Central memory CD8-positive, alpha-beta T cell (primary cell): ENCODE data around the gene FHL2.
A peak's percentile ranks its signal among the peaks of the same experiment; 100 is the strongest.

ENCODE experiments used
- ATAC-seq: fragments of 150-1000 bp; cut with Tn5 transposase; replicated peaks from 2 replicates; pipeline ENCODE4 v1.10.0; 2022; ENCODE audit warnings: mild to moderate bottlenecking, moderate FRiP score, moderate number of reproducible peaks; ENCODE audit not compliant: poor library complexity, severe bottlenecking; ENCODE audit errors: extremely low read depth
- DNase-seq, 2 donors: peaks; one replicate each; pipeline ENCODE4 v3.0.0; 2021; ENCODE audit warnings: low spot score in 2 of 2
- H3K27ac Mint-ChIP-seq: one replicate; pipeline ENCODE4 v1.8.0; 2022; ENCODE audit warnings: low read depth, mild to moderate bottlenecking, moderate library complexity, mixed read lengths
- H3K27me3 Mint-ChIP-seq: one replicate; pipeline ENCODE4 v1.8.0; 2022; ENCODE audit warnings: mixed read lengths
- H3K36me3 Mint-ChIP-seq: one replicate; pipeline ENCODE4 v1.8.0; 2022; ENCODE audit warnings: mild to moderate bottlenecking, moderate library complexity, mixed read lengths; ENCODE audit not compliant: insufficient read depth
- H3K4me1 Mint-ChIP-seq: one replicate; pipeline ENCODE4 v1.8.0; 2022; ENCODE audit warnings: mixed read lengths
- H3K4me3 Mint-ChIP-seq: one replicate; pipeline ENCODE4 v1.8.0; 2022; ENCODE audit warnings: mild to moderate bottlenecking, moderate library complexity, mixed read lengths
- H3K9me3 Mint-ChIP-seq: one replicate; pipeline ENCODE4 v1.8.0; 2022; ENCODE audit warnings: mixed read lengths

The FHL2 gene

DNA sequence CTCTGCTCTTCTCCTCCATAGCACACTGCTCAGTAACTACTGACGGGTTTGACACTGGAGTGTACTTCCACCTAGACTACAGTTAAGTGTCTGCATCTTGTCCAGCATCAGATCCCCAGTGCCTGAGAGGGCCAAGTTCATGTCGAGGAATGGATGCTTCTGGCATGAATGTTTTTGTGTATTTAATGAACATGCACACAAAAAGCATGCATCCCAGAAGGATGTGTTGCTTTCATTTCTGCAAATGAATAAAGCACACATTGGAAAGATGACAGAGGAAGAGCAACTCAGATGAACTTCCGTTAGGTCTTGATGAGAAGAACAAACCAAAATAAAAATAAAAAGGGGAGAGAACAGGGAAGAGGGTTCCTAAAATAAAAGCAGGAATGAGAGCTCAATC lies 33.6 kb downstream of the FHL2 start:
- Mint-ChIP-seq H3K4me1 (peaks cover 20% of the 10 kb centered on the region), H3K4me3 (no peak overlapping the region), H3K27me3 (no peaks in the 10 kb centered on the region), H3K36me3 (peaks cover 5% of the 10 kb centered on the region), H3K9me3 (no peaks in the 10 kb centered on the region), H3K27ac (no peak overlapping the region)
- no peak for DNase-seq
- ATAC-seq: no peak

DNA sequence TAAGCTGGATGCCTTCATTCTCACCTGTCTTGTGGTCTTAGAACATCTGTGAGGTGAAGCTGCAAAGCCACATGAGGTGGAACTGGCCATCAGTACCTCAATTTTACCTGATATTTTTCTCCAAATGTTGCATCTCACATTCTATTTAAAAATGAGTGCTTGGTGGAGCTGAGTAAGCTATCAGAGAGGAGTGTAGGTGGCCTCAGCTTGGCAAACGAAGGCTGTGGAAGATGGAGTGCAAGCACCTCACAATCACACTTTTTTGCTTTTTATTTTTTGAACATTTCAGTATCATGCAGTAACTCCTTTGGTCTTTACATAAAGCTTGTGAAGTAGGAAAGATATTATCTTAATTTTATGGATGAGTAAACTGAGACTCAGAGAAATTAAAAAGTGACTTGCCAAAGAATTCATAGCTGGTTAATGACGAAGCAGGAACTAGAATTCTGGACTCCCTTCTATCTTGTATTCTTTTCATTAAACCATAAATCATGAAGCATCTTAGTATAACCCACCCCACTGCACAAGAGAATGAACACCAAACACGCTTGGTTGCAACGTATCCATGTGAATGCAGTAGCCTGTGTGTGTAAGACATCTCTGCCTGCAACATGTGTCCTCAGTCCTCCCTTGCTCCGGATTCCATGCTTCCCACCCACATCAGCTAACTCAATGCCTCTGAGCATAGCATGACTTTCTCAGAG lies 34.3 kb downstream of the FHL2 start:
- ATAC-seq: no peak
- peaks cover 6% of the 10 kb centered on the region for H3K36me3 Mint-ChIP-seq
- no peak overlapping the region for H3K27ac Mint-ChIP-seq
- DNase-seq: no peak
- no peaks in the 10 kb centered on the region for H3K27me3 Mint-ChIP-seq
- H3K9me3 Mint-ChIP-seq: no peaks in the 10 kb centered on the region
- H3K4me1 Mint-ChIP-seq: peaks cover 14% of the 10 kb centered on the region
- H3K4me3 Mint-ChIP-seq: no peak overlapping the region

DNA sequence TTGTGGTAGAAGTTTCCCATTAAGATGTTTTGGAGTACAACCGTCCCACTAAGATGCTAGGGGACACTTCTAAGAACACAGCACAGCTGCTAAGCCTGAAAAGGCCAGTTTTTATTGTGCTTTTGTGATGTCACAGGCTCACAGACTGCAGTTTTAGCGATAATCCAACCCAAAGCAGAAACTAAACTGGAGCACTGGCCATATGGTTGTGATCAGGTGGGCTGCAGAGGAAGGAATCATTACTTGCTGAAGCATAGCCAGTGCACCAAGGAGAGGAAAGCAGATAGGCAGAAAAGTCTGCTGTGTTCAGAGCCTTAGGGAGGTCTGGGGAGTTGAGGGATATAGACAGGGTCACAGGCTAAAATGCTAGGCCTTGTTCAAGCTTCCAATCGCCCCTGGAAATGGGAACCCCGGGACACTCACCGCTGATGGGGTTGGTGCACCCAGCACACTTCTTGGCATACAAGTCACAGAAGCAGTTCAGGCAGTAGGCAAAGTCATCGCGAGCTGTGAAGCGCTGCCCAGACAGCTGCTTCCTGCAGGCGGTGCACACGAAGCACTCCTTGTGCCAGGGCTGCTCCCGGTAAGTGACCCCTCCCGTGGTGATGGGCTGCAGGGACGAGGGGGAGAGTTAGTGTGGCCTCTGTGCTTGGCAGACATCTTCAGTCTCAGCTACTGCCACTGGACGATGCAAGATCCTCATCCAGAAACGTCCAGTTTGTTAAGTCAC lies 35.8 kb downstream of the FHL2 start:
- H3K27ac Mint-ChIP-seq: no peak overlapping the region
- H3K36me3 Mint-ChIP-seq: peaks cover 9% of the 10 kb centered on the region
- no peak for ATAC-seq
- no peaks in the 10 kb centered on the region for H3K9me3 Mint-ChIP-seq
- peaks cover 12% of the 10 kb centered on the region for H3K4me1 Mint-ChIP-seq
- DNase-seq: no peak
- no peaks in the 10 kb centered on the region for H3K27me3 Mint-ChIP-seq
- H3K4me3 Mint-ChIP-seq: no peak overlapping the region

DNA sequence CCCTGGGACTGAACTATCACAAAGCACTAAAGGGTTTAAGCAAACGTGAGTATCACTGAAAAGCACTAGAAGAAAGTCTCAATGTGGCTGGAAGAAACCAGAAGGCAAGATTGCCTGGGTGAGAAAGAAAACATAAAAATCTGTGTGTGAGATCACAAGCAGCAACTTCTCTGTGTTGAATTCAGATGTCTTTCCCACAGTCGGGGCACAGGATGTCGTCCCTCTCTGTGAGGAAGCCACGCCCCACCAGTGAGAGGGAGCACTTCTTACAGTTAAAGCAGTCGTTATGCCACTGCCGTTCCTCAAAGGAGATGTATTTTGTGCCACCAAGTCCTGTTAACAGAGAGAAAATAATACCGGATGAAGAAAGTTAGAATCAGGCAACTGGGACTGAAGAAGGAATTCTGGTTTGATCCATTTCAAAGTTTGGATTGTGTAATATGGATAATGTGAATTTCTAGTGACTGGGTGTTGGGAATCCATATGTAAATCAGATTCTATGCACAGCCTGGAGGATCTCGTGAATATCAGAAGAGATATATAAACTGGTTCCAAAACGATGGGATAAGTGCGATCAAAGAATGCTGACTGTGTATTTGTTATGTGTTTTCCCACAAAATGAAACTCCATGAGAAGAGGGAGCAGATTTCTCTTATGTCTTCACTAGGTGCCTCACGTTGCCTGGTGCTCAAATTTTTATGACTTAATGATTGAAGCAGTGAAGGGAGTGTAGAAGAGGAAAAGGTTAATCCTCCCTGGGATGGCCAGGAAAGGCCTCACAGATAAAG lies 37.6 kb downstream of the FHL2 start:
- H3K27me3 Mint-ChIP-seq: no peaks in the 10 kb centered on the region
- ATAC-seq: no peak
- H3K27ac Mint-ChIP-seq: peak overlapping the region; percentile 44
- peaks cover 12% of the 10 kb centered on the region for H3K4me1 Mint-ChIP-seq
- no peak overlapping the region for H3K4me3 Mint-ChIP-seq
- DNase-seq: no peak
- H3K36me3 Mint-ChIP-seq: peaks cover 21% of the 10 kb centered on the region
- peaks cover 6% of the 10 kb centered on the region for H3K9me3 Mint-ChIP-seq

DNA sequence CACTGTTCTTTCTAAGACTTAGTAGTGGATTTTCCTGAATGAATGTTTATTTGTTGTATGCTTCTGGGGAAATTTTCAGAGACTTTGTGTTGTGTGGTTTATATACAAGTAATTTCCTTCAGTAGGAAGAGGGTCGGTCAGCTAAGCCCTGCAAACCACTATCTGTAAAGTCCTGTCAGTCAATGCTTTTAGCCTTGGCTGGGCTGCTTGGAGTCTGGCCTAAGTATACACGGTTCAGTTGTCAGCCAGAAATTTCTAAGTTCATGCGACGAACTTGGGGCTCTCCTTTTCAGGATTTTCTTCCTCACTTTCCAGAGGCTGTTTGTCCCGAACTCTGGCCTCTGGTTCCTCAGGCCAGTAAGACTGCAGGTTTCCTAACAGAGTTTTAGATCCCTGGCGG lies 40.3 kb downstream of the FHL2 start:
- Mint-ChIP-seq H3K4me1 (peaks cover 12% of the 10 kb centered on the region), H3K36me3 (peaks cover 24% of the 10 kb centered on the region), H3K9me3 (peaks cover 12% of the 10 kb centered on the region), H3K27ac (no peak overlapping the region), H3K4me3 (no peak overlapping the region), H3K27me3 (no peaks in the 10 kb centered on the region)
- ATAC-seq (no peak), DNase-seq (no peak)

DNA sequence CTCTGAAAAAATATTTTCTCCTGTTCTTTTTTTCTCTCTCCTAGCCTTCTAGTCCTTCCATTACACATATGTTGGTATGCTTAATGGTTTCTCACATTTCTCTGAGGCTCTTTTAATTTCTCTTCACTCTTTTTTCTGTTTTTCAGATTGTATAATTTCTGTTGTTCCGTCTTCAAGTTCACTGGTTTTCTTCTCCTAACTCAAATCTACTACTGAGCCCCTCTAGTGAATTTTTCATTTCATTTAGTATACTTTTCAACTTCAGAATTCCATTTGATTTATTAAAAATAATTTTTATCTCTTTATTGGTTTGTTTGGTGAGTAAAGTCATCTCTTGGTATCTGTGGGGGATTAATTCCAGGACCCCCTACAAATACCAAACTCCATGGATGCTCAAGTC lies 41.7 kb downstream of the FHL2 start:
- Mint-ChIP-seq H3K27ac (peak overlapping the region; percentile 5), H3K4me1 (peaks cover 12% of the 10 kb centered on the region), H3K4me3 (no peak overlapping the region), H3K36me3 (peaks cover 28% of the 10 kb centered on the region), H3K27me3 (no peaks in the 10 kb centered on the region), H3K9me3 (peaks cover 12% of the 10 kb centered on the region)
- no peak for ATAC-seq
- no peak for DNase-seq

DNA sequence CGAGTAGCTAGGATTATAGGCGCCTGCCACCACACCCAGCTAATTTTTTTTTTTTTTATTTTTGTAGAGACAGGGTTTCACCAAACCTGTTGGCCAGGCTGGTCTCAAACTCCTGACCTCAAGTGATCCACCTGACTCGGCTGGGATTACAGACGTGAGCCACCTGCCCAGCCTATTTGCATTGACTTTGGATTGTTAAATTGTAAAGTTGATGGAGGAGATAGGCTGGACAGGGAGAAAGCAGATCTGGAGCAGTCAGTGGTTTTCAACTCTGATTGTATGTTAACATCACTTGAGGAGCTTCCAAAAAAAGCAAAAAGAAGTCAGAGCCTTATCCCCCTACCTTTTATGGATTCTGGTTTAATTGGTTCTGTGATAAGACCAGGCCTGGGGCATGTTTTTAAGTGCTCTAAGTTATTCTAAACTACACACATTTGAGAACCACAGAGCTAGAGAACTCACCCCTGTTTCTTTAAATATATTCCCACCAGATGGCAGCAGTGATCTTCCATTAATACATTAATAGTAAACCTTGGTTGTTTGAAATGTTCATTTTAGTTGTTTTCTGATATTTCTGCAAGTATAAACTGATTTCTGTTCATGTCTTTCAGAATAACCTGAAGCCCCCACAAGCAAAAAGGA lies 54.0 kb downstream of the FHL2 start:
- Mint-ChIP-seq H3K36me3 (peaks cover 56% of the 10 kb centered on the region), H3K4me1 (peaks cover 9% of the 10 kb centered on the region)
- no peak for ATAC-seq

DNA sequence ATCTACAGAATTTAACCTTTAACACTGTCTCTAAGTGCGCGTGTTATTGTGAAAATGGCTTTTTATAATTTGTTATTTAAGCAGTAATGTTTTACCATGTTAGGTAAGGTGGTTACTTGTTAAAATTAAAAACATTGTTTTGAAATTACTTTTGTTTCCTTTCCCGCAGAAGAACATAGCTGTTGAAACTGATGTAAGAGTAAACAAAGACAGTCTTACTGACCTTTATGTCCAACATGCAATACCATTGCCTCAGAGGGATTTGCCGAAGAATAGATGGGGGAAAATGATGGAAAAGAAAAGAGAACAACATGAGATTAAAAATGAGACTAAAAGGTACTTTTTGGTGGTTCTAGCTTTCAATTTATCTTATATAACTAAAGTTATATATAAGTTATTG lies 59.4 kb downstream of the FHL2 start:
- no peak for DNase-seq
- no peaks in the 10 kb centered on the region for H3K9me3 Mint-ChIP-seq
- H3K4me1 Mint-ChIP-seq: peaks cover 31% of the 10 kb centered on the region
- no peaks in the 10 kb centered on the region for H3K27me3 Mint-ChIP-seq
- H3K36me3 Mint-ChIP-seq: peaks cover 45% of the 10 kb centered on the region
- ATAC-seq: no peak
- no peak overlapping the region for H3K27ac Mint-ChIP-seq
- H3K4me3 Mint-ChIP-seq: no peak overlapping the region

More for the DNA sequence above, 54.0 kb downstream of the FHL2 start:
- DNase-seq: no peak
- Mint-ChIP-seq H3K9me3 (no peaks in the 10 kb centered on the region), H3K27ac (no peak overlapping the region), H3K4me3 (no peak overlapping the region), H3K27me3 (no peaks in the 10 kb centered on the region)

DNA sequence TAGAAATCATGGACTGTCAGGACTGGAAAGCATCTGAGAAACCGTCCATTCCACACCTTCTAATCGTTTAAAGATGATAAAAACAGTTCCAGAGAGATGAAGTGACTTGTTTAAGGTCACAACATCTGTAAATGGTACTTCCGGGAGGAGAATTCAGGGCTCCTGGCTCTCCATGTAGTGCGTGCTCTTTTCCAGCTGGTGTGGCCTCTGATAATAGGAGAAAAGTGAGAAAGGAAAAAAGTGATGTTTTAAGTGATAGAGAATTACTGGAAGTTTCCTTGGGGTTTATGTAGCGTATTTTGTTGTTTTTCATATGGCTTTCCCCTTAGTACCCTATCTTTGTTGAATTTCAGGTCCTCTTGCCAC lies 60.8 kb downstream of the FHL2 start:
- H3K4me3 Mint-ChIP-seq: peak overlapping the region; percentile 97
- peak; percentile 19 for ATAC-seq
- DNase-seq: no peak
- no peaks in the 10 kb centered on the region for H3K9me3 Mint-ChIP-seq
- peaks cover 36% of the 10 kb centered on the region for H3K36me3 Mint-ChIP-seq
- no peaks in the 10 kb centered on the region for H3K27me3 Mint-ChIP-seq
- H3K27ac Mint-ChIP-seq: peak overlapping the region; percentile 100
- peaks cover 31% of the 10 kb centered on the region for H3K4me1 Mint-ChIP-seq

DNA sequence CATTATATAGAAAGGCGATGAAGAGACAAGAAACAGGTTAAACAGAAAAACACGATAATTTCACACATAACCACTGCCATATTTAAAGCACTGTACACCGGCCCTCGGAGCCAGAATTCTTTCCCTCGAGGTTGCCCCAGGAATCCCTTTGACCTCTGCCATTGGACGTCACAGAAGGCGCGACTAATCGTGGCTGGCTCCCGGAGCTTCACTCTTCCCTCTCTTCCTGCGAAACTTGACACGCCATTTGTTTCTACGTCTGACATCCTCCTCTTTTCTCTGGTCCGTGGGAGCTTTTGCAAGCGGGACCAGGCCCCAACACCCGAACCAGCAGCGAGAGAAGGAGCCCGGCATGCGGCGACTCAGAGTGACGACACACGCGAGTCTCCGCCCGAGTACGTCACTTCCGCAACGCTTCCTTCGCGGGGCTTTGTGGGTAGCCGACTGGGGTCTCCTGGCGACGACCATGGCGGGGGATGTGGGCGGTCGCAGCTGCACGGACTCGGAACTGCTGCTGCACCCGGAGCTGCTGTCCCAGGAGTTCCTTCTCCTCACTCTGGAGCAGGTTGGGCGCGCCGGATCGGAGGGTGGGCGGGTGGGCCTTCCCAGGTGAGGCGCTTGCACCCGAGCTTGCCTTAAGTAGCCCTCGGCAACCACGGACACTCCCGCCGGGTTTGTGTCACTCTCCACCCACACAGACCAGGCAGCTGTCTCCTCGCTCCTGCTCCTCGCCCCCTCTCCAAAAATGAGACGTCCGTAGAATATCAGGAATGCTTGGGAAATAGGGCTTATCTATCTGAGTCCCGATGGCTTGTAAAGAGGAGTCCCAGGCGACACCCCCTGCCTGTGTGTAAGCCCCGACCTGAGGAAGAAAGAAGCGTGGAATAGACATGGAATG lies 61.5 kb downstream of the FHL2 start, which contains the start of gene C2orf49:
Gene C2orf49 (plus strand): TSS at position 419 of the 898 bp plus-strand sequence. CDS start 48 bp downstream, at position 467.
- ATAC-seq: peak; percentile 86
- H3K4me3 Mint-ChIP-seq: peak within 1 kb of the TSS; percentile 97
- H3K9me3 Mint-ChIP-seq: no peaks in the 10 kb centered on the region
- H3K36me3 Mint-ChIP-seq: peaks cover 33% of the 10 kb centered on the region
- H3K4me1 Mint-ChIP-seq: peaks cover 31% of the 10 kb centered on the region
- DNase-seq: peak; percentile 82 to 88
- H3K27me3 Mint-ChIP-seq: no peaks in the 10 kb centered on the region
- peak within 1 kb of the TSS; percentile 100 for H3K27ac Mint-ChIP-seq

DNA sequence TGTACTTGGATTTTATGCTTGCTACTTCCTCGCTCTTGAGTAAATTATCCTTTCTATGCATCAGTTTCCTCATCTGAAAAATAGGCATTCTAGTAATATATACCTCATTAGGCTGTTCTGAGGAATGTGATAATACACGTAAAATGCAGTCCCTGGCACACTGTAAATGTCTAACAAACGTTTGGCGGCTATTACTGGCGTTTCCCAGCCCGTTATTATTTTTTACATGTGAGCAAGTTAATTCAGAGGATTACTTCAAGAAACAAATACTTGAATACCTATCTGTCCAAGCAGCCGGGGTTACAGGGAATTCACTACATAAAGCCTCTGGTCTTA lies 62.1 kb downstream of the FHL2 start:
- DNase-seq (no peak), ATAC-seq (no peak)
- Mint-ChIP-seq H3K4me1 (peaks cover 31% of the 10 kb centered on the region), H3K36me3 (peaks cover 30% of the 10 kb centered on the region), H3K27ac (peak overlapping the region; percentile 100), H3K9me3 (no peaks in the 10 kb centered on the region), H3K27me3 (no peaks in the 10 kb centered on the region), H3K4me3 (peak overlapping the region; percentile 97)

DNA sequence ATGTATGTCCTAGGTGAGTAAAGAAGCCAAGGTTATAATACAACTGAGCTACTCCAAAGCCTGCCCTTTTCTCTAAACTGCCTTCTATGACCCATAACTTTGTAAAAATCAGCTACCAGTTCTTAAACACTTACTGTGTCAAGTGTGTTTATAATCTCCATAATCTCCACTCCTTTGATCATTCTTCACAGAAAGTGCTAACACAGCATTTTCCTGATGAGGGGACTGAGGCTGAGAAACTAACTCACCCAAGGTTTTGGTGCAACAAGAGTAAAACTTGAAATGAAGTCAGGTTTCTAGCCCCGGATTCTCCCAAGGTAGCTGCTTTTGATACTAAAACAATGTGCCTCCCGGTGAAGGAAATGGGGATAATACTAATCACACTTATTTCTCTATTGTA lies 63.4 kb downstream of the FHL2 start:
- peaks cover 26% of the 10 kb centered on the region for H3K36me3 Mint-ChIP-seq
- no peaks in the 10 kb centered on the region for H3K9me3 Mint-ChIP-seq
- DNase-seq: no peak
- H3K27me3 Mint-ChIP-seq: no peaks in the 10 kb centered on the region
- H3K4me3 Mint-ChIP-seq: no peak overlapping the region
- H3K27ac Mint-ChIP-seq: no peak overlapping the region
- peaks cover 31% of the 10 kb centered on the region for H3K4me1 Mint-ChIP-seq
- no peak for ATAC-seq
